Ovary (tissue), 3 donors: ENCODE data around the gene DSEL.

ENCODE experiments used
- CTCF ChIP-seq, 3 donors: fragments of 450-650 bp in 2 of 3; fragments of 200-600 bp in 1 of 3; IDR thresholded peaks; one replicate each; pipeline versions ENCODE4 v1.5.1 to v1.8.0; 2016 to 2022; ENCODE audit warnings: antibody characterized with exemption in 3 of 3, mild to moderate bottlenecking in 1 of 3
- EP300 ChIP-seq: sonication (generic); formaldehyde crosslinking; IDR thresholded peaks from one replicate; pipeline ENCODE4 v1.6.1; 2017; ENCODE audit warnings: antibody characterized with exemption
- POLR2A ChIP-seq: fragments of 450-650 bp; IDR thresholded peaks from one replicate; pipeline ENCODE4 v1.6.1; 2017; ENCODE audit warnings: antibody characterized with exemption, mild to moderate bottlenecking, moderate library complexity
- donor health status: DM: no; HTN: no; CAD: no.

DNA sequence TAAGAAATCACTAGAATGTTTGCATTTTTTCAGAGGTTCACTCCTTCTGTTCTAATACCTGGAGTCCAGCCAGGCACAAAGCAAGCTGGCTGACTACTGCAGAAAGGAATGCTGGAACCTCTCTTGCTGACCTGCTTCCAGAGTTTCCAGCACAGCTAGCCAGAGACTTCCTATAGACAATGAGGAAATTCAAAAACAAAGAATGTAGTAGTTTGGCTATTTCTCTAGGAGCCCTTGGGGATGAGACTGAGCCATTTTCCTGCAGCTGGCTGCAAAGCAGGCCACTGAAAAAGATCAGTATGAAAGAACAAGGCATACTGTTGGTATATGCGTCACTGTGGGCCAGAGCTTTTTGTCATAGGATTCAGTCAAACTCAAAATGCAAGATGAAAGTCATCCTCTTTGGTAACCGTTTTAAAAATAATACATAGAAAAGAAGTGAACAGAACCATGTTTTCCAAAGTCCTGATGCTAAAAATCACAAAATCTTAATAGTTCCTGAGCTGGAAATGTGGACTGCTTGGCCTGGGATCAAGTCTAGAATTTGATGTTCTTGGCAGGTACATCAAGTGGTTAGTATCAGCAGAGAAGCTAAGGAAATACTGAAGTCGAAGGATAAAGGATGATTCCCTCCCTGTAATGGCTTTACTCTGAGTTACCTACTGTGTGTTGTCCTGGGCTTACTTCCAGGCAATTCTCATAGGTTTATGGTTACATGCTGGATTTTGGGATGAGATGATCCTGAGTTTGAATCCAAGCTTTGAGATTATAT is 9.0 kb upstream of the DSEL start:
- TF ChIP-seq POLR2A (no peak), CTCF (IDR thresholded peaks at IDR 0.05) (no peak), EP300 (no peak)
